Measurements from ENCODE around the gene ADARB1. TPM values are rescaled to one million over a fixed set of nuclear protein-coding genes. Genes with fewer than 3 reads are reported as not detected.
A peak's percentile ranks its signal among the peaks of the same experiment; 100 is the strongest.

ADARB1 gene
- total and polyA plus RNA-seq, 9 of the 15 experiments (the other 6 are each of a cell fraction or from before 2014, with no cell fraction given) = 6.7 to 16.0 (median 8.3) TPM

DNA sequence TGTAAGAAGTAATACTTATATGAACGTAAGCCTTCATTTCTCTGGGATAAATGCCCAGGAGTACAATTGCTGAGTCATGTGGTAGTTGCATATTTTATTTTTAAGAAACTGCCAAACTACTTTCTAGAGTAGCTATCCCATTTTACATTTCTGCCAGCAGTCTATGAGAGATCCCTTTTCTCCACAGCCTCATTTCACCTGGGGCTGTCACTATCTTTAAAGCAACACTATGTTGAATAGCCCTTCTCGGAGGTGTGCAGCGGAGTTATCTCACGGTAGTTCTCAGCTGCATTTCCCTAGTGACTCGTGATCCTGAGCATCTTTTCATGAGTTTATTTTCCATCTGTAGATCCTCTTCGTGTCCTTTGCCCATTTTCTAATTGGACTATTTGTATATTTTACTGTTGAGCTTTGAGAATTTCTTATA lies 93.4 kb downstream of the ADARB1 start (continued):
- TF ChIP-seq, protein P1, sequence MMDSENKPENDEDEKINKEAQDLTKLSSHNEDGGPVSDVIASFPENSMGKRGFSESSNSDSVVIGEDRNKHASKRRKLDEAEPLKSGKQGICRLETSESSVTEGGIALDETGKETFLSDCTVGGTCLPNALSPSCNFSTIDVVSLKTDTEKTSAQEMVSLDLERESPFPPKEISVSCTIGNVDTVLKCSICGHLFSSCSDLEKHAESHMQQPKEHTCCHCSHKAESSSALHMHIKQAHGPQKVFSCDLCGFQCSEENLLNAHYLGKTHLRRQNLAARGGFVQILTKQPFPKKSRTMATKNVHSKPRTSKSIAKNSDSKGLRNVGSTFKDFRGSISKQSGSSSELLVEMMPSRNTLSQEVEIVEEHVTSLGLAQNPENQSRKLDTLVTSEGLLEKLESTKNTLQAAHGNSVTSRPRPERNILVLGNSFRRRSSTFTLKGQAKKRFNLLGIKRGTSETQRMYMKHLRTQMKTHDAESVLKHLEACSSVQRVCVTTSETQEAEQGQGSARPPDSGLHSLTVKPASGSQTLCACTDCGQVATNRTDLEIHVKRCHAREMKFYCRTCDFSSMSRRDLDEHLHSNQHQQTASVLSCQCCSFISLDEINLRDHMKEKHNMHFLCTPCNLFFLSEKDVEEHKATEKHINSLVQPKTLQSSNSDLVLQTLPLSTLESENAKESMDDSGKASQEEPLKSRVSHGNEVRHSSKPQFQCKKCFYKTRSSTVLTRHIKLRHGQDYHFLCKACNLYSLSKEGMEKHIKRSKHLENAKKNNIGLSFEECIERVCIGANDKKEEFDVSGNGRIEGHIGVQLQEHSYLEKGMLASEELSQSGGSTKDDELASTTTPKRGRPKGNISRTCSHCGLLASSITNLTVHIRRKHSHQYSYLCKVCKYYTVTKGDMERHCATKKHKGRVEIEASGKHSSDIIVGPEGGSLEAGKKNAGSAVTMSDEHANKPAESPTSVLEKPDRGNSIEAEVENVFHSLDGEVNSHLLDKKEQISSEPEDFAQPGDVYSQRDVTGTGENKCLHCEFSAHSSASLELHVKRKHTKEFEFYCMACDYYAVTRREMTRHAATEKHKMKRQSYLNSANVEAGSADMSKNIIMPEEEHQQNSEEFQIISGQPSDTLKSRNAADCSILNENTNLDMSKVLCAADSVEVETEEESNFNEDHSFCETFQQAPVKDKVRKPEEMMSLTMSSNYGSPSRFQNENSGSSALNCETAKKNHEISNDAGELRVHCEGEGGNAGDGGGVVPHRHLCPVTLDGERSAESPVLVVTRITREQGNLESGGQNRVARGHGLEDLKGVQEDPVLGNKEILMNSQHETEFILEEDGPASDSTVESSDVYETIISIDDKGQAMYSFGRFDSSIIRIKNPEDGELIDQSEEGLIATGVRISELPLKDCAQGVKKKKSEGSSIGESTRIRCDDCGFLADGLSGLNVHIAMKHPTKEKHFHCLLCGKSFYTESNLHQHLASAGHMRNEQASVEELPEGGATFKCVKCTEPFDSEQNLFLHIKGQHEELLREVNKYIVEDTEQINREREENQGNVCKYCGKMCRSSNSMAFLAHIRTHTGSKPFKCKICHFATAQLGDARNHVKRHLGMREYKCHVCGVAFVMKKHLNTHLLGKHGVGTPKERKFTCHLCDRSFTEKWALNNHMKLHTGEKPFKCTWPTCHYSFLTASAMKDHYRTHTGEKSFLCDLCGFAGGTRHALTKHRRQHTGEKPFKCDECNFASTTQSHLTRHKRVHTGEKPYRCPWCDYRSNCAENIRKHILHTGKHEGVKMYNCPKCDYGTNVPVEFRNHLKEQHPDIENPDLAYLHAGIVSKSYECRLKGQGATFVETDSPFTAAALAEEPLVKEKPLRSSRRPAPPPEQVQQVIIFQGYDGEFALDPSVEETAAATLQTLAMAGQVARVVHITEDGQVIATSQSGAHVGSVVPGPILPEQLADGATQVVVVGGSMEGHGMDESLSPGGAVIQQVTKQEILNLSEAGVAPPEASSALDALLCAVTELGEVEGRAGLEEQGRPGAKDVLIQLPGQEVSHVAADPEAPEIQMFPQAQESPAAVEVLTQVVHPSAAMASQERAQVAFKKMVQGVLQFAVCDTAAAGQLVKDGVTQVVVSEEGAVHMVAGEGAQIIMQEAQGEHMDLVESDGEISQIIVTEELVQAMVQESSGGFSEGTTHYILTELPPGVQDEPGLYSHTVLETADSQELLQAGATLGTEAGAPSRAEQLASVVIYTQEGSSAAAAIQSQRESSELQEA (IDR thresholded peaks at IDR 0.05; ENCODE audit: low read depth) = no peak
- no peak for TF ChIP-seq ZNF175 (CRISPR knock-in tag; IDR thresholded peaks at IDR 0.05; ENCODE audit: low read depth)
- TF ChIP-seq, protein P2, sequence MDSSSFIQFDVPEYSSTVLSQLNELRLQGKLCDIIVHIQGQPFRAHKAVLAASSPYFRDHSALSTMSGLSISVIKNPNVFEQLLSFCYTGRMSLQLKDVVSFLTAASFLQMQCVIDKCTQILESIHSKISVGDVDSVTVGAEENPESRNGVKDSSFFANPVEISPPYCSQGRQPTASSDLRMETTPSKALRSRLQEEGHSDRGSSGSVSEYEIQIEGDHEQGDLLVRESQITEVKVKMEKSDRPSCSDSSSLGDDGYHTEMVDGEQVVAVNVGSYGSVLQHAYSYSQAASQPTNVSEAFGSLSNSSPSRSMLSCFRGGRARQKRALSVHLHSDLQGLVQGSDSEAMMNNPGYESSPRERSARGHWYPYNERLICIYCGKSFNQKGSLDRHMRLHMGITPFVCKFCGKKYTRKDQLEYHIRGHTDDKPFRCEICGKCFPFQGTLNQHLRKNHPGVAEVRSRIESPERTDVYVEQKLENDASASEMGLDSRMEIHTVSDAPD (CRISPR knock-in tag; IDR thresholded peaks at IDR 0.05) = no peak
- peak; percentile 91 for TF ChIP-seq NFE2L1 (tag; IDR thresholded peaks at IDR 0.05; ENCODE audit: borderline replicate concordance, low read depth)
- TF ChIP-seq ZNF707 (CRISPR knock-in tag; conservative IDR thresholded peaks at IDR 0.05) = no peak
- TF ChIP-seq MAFF (IDR thresholded peaks at IDR 0.05; ENCODE audit: low read length) = peak; percentile 90
- TF ChIP-seq, protein P3, sequence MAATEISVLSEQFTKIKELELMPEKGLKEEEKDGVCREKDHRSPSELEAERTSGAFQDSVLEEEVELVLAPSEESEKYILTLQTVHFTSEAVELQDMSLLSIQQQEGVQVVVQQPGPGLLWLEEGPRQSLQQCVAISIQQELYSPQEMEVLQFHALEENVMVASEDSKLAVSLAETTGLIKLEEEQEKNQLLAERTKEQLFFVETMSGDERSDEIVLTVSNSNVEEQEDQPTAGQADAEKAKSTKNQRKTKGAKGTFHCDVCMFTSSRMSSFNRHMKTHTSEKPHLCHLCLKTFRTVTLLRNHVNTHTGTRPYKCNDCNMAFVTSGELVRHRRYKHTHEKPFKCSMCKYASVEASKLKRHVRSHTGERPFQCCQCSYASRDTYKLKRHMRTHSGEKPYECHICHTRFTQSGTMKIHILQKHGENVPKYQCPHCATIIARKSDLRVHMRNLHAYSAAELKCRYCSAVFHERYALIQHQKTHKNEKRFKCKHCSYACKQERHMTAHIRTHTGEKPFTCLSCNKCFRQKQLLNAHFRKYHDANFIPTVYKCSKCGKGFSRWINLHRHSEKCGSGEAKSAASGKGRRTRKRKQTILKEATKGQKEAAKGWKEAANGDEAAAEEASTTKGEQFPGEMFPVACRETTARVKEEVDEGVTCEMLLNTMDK (IDR thresholded peaks at IDR 0.05; ENCODE audit: borderline replicate concordance, insufficient read depth, low read depth, low read length, poor library complexity, severe bottlenecking) = no peak
- peak; percentile 68 for TF ChIP-seq POLR2A (conservative IDR thresholded peaks at IDR 0.05)
- TF ChIP-seq ZNF431 (CRISPR knock-in tag; IDR thresholded peaks at IDR 0.05) = no peak
- peak; percentile 15 for TF ChIP-seq TAF9B (IDR thresholded peaks at IDR 0.05; ENCODE audit: partially characterized antibody)
- TF ChIP-seq PHB2 (IDR thresholded peaks at IDR 0.05; ENCODE audit: low read depth) = no peak
- TF ChIP-seq ZNF124 (CRISPR knock-in tag; IDR thresholded peaks at IDR 0.05) = no peak
- TF ChIP-seq EWSR1 (IDR thresholded peaks at IDR 0.05; ENCODE audit: borderline replicate concordance, low read depth, partially characterized antibody) = no peak
- TF ChIP-seq ARID1B (IDR thresholded peaks at IDR 0.05) = 0 out of 2 replicates have a peak, but pooled peaks have one; percentile 8
- no peak for TF ChIP-seq ZNF699 (CRISPR knock-in tag; IDR thresholded peaks at IDR 0.05; ENCODE audit: insufficient replicate concordance)

Measured in K562 (cell line).